Skeletal muscle tissue (tissue), 4 donors: ENCODE measurements around the gene VPS41. TPM values are rescaled to one million over a fixed set of nuclear protein-coding genes. Genes with fewer than 3 reads are reported as not detected.
A peak's percentile ranks its signal among the peaks of the same experiment; 100 is the strongest.

Experiments
- H3K27ac ChIP-seq: one replicate; pipeline ENCODE4 v1.7.0; 2013; ENCODE audit warnings: mild to moderate bottlenecking, low read depth, low read length, inconsistent platforms
- H3K27me3 ChIP-seq, 3 donors: one replicate each; pipeline ENCODE4 v1.7.0; 2013; ENCODE audit warnings: low read length in 3 of 3; ENCODE audit not compliant: control insufficient read depth in 3 of 3, insufficient read depth in 3 of 3
- H3K36me3 ChIP-seq, 3 donors: one replicate each; pipeline ENCODE4 v1.7.0; 2013; ENCODE audit warnings: low read length in 3 of 3; ENCODE audit not compliant: control insufficient read depth in 3 of 3, insufficient read depth in 3 of 3
- H3K4me1 ChIP-seq, 3 donors: one replicate each; pipeline ENCODE4 v1.7.0; 2013; ENCODE audit warnings: low read length in 3 of 3, mild to moderate bottlenecking in 3 of 3; ENCODE audit not compliant: control insufficient read depth in 3 of 3, insufficient read depth in 3 of 3
- H3K4me3 ChIP-seq, 3 donors: one replicate each; pipeline ENCODE4 v1.7.0; 2013; ENCODE audit warnings: low read length in 3 of 3
- H3K9ac ChIP-seq, 3 donors: one replicate each; pipeline ENCODE4 v1.7.0; 2013; ENCODE audit warnings: low read length in 3 of 3, mild to moderate bottlenecking in 3 of 3, moderate library complexity in 2 of 3, low read depth in 1 of 3
- H3K9me3 ChIP-seq, 3 donors: one replicate each; pipeline ENCODE4 v1.7.0; 2013; ENCODE audit warnings: low read length in 3 of 3; ENCODE audit not compliant: control insufficient read depth in 3 of 3
- total RNA-seq: library from RNA; depleted of rRNA; stranded (reverse); fragments of >200 nt; gene quantifications from one replicate; pipeline ENCODE4 v1.2.3, GENCODE V29; 2014
- donor health status: Osteomylitis.

Gene VPS41
- total RNA-seq, 1 donor from 2014 or later = 35.5 TPM

DNA sequence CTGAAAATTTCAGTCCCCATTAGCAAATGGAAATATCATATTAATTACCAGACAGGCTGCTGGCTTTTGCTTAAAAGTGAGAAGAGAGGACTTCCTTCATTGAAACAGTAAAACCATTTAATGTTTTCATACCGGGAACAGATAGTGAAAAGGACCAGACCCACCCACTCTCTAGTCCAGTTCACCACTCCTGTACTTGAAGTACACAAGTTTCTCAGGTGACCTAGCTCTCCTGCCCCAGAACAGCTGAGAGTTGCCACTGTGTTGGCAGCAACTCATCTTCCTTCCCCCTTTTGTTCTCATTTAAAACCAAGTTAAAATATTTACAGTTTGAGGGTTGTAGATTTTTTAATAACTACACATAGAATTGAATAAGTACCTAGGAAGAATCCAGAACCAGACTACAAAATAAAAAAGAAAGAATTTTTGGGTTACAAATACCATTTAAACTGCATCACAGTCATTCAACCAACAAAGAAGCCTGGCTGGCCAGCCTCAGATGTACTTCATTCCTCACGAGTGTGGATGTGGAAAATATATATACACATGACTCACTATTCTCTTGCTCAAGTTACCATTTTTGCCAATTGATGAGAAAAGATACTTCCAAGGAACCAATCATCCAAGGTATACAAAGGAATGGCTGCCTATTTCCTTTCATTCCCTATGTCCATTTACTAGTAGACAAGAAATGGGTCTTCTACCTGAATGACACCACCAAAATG, 68.1 kb downstream of the VPS41 start:
- Histone ChIP-seq H3K9me3 (no peaks in the 10 kb centered on the region), H3K4me1 (peaks cover 0 to 2% (median 0%) of the 10 kb centered on the region in 3 donors), H3K27me3 (no peaks in the 10 kb centered on the region), H3K9ac (no peak overlapping the region), H3K4me3 (no peak overlapping the region), H3K27ac (no peak overlapping the region), H3K36me3 (no peaks in the 10 kb centered on the region)

DNA sequence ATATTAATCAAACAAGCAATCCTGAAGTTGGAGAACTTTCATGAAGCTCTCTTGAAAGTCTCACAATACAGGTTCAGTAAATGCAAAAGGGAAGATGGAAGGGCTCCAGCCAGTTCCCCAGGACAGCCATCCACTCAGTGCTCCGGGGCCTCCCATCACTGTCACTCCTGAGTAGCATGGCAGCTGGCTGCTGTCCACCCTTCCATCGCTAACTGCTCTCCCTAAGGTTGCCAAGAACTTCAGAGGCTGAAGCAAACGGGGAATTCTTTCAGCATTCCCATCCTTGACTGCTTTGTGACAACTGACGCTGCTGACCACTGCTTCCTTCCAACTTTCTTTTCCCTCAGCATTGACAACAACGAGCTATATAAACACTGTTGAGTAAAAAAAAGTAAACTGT, 69.1 kb downstream of the VPS41 start:
- Histone ChIP-seq H3K4me3 (no peak overlapping the region), H3K9ac (no peak overlapping the region), H3K27me3 (no peaks in the 10 kb centered on the region), H3K36me3 (no peaks in the 10 kb centered on the region), H3K4me1 (peaks cover 0 to 2% (median 0%) of the 10 kb centered on the region in 3 donors), H3K27ac (no peak overlapping the region), H3K9me3 (no peaks in the 10 kb centered on the region)

DNA sequence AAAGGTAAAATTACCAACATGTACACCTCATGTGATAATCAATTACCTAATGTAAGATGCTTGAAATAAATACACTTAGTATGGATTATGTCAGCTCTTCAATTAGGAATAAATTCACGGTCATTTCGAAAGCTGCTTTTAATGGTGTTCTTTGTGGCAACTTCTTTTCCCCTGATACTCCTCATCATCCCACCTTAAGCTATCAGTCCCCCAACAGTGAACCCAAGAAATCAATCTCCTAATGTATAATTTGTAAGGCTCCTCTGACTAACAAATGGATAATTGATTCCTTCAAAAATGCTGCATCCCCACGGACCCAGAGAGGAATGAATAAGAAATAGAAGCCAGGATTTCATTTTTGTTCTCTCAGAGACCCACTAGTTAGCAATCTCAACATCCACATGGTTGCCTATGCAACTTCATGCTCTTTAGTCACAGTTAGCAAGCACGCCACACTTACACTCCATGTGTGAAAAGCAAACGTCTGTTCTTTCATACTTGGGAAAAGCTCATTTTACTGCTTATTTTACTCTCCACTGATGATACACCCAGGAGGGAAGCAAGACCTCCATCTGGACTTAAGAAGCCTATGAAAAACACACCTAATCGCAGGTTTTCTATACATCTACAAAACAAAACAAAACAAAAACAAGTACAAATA, 70.1 kb downstream of the VPS41 start:
- peaks cover 0 to 2% (median 0%) of the 10 kb centered on the region in 3 donors for H3K4me1 ChIP-seq
- H3K9me3 ChIP-seq = no peaks in the 10 kb centered on the region
- H3K36me3 ChIP-seq = no peaks in the 10 kb centered on the region
- H3K27ac ChIP-seq = no peak overlapping the region
- H3K9ac ChIP-seq = no peak overlapping the region
- no peaks in the 10 kb centered on the region for H3K27me3 ChIP-seq
- H3K4me3 ChIP-seq = no peak overlapping the region

DNA sequence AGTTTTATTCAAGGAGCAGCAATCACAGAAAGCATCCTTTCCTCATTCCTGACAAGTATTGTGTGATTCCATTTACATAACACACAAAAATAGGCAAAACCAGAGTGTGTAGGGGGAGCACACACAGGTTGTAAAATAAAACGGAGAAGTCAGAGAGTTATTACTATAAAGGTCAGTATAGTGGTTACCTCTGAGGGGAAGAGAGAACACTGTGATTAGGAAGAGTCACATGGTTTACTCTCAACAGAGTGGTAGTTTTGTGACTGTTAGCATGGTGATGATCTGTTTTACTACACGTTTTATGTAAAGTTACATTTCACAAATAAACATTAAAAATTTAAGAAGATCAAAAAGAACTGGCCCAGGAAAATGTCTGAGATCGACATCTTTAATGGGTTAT, 74.6 kb downstream of the VPS41 start:
- no peaks in the 10 kb centered on the region for H3K36me3 ChIP-seq
- H3K27me3 ChIP-seq = no peaks in the 10 kb centered on the region
- H3K4me3 ChIP-seq = no peak overlapping the region
- H3K4me1 ChIP-seq = peaks cover 0 to 5% (median 0%) of the 10 kb centered on the region in 3 donors
- no peak overlapping the region for H3K27ac ChIP-seq
- H3K9ac ChIP-seq = no peak overlapping the region
- H3K9me3 ChIP-seq = no peaks in the 10 kb centered on the region

DNA sequence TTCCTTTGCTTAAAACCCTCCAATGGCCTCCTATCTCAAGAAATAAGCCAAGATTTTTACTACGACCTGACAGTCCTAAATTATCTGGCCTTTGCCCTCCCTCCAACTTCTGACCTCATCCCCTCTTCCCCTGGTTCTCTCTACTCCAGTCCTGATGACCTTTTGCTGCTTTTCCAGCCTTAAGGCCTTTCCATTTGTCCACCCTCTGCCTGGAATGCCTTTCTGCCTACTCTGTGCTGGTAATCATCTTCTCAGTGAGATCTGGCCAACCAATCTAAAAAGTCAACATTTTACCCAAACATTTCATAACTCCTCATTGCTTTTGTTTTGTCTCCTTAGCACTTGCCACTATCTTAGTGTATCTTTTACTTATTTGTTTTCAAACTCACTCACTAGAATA, 75.7 kb downstream of the VPS41 start:
- no peak overlapping the region for H3K4me3 ChIP-seq
- no peaks in the 10 kb centered on the region for H3K36me3 ChIP-seq
- peaks cover 0 to 5% (median 0%) of the 10 kb centered on the region in 3 donors for H3K4me1 ChIP-seq
- H3K27me3 ChIP-seq = no peaks in the 10 kb centered on the region
- H3K9me3 ChIP-seq = no peaks in the 10 kb centered on the region
- H3K27ac ChIP-seq = no peak overlapping the region
- H3K9ac ChIP-seq = no peak overlapping the region

DNA sequence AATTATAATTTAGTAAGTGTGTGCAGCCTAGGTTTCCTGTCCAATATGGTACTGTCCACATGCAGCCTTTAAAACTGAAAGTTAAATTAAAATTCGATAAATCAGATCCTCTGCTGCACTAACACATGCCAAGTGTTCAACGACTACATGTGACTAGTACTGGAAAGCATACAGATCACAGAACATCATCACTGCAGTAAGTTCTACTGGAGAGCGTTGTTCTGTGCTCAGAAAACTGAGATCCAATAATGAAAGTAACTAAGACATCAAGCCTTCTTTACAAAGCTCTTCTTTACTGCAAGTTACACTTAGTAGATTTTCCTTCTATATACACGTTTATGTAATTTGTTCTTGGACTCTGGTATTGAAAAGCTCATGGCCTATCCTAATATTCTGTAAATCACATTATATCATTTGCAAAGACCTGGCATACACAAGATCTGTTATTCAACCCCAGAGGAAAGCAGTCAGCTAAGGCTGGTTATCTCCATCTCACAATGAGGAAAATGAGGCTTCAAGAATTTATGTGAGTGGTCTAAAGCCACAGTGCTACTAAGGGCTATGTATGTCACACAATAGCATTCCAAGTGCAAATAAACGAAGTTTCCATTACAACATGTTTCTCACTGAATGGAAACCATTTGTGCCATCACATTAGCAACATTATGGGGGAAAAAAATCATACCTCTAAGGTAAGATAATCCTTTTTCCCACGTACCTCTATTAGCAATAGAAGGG, 77.6 kb downstream of the VPS41 start:
- Histone ChIP-seq H3K9ac (no peak overlapping the region), H3K27ac (no peak overlapping the region), H3K4me1 (peaks cover 0 to 5% (median 0%) of the 10 kb centered on the region in 3 donors), H3K36me3 (no peaks in the 10 kb centered on the region), H3K27me3 (no peaks in the 10 kb centered on the region), H3K9me3 (no peaks in the 10 kb centered on the region), H3K4me3 (peak overlapping the region in 1 of 3 donors; percentile 26)

DNA sequence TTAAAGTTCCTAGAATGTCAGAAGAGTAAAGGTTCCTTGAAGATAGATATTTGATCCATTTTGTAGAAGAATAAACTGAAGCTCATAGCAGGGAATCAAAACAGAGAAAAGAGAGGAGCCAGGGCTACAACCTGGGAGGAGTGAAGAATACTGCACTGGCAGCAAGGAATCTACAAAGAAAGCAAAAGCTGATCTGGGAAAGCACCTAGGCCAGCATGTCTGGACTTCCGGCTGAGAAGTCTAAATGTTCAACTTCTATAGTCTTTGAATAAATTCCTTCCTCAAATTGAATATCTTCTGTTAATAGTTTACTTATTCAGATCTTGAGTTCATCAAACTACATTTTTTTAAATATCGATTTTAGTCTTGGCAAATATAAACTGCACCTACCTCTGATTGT, 78.2 kb downstream of the VPS41 start:
- Histone ChIP-seq H3K9me3 (no peaks in the 10 kb centered on the region), H3K27me3 (no peaks in the 10 kb centered on the region), H3K9ac (no peak overlapping the region), H3K4me3 (no peak overlapping the region), H3K27ac (no peak overlapping the region), H3K36me3 (no peaks in the 10 kb centered on the region), H3K4me1 (peaks cover 0 to 8% (median 2%) of the 10 kb centered on the region in 3 donors)

DNA sequence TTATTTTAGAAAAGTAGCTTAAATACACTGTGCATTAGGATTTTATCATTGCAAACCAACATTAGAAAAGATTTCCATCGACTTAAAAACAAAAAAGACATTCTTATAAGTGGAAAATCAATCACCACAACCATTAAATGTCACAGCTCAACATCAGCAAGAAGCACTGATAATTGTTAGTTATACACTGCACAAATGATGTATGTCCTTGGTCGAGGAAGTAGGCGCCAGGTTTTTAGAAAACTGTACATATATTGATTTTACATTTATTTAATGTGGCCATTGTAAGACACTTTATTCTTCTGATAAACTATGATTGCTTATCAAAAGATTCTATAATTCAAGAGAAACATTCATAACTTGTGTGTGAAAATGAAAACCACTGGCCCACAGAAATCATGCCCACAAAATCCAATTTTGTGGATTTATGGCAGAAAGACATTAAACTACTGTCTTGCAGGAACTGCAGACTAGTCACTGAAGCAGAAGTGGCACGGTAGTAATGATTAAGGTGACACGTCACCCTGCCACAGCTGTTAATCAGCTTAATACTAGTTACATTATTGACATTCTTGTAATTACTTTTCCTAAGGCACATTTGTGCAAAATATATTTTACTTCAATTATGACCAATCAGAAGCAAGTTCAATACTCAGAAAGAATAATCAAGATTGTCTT, 79.4 kb downstream of the VPS41 start:
- H3K9me3 ChIP-seq = no peaks in the 10 kb centered on the region
- no peaks in the 10 kb centered on the region for H3K36me3 ChIP-seq
- H3K27ac ChIP-seq = no peak overlapping the region
- H3K9ac ChIP-seq = no peak overlapping the region
- no peaks in the 10 kb centered on the region for H3K27me3 ChIP-seq
- peaks cover 0 to 12% (median 4%) of the 10 kb centered on the region in 3 donors for H3K4me1 ChIP-seq
- no peak overlapping the region for H3K4me3 ChIP-seq

DNA sequence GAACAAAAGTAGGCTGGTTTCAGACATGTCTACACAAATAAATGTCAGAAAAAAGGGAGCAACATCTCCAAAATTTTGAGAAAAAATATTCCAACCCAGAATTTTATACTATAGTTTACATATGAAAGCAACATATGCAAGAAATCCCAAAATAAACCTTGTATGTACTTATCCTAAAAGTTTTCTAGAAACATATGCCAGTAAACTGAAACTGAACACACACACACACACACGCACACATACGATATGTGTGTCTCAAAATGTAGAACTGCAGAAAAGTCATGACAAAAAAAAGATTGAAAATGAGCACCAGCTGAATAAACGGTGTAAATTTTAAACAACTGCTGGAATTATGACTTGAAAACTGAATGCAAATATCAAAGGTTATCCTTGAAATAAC, 81.0 kb downstream of the VPS41 start:
- H3K9me3 ChIP-seq = no peaks in the 10 kb centered on the region
- H3K36me3 ChIP-seq = no peaks in the 10 kb centered on the region
- no peak overlapping the region for H3K27ac ChIP-seq

More for the DNA sequence above, 81.0 kb downstream of the VPS41 start:
- Histone ChIP-seq H3K4me1 (peaks cover 0 to 12% (median 4%) of the 10 kb centered on the region in 3 donors), H3K4me3 (no peak overlapping the region), H3K27me3 (no peaks in the 10 kb centered on the region), H3K9ac (no peak overlapping the region)
